CD4-positive, alpha-beta memory T cell (primary cell): ENCODE data around the gene PTRHD1. TPM values are rescaled to one million over a fixed set of nuclear protein-coding genes. Genes with fewer than 3 reads are reported as not detected.

Source experiments
- CTCF ChIA-PET: fragments of 350-600 bp; sonication (Branson Sonifier 250); formaldehyde crosslinking; loops from one replicate; lab custom pipeline; 2021; ENCODE audit warnings: inconsistent platforms; ENCODE audit not compliant: partially characterized antibody; lab: Charles Lee
- POLR2A ChIA-PET: fragments of 350-600 bp; sonication (Branson Sonifier 250); formaldehyde crosslinking; loops from one replicate; lab custom pipeline; 2021; ENCODE audit not compliant: partially characterized antibody; lab: Charles Lee
- DNase-seq, 5 donors: peaks; one replicate each; pipeline versions ENCODE4 v3.0.0 to v3.0.0-alpha.2; 2020 to 2022; ENCODE audit warnings: mixed read lengths in 1 of 5
- H3K27ac ChIP-seq: one replicate; pipeline ENCODE4 v1.7.0; 2013; ENCODE audit warnings: low read depth, low read length
- H3K27me3 ChIP-seq: 2 replicates; pipeline ENCODE4 v1.7.0; 2013; ENCODE audit warnings: mild to moderate bottlenecking, low read length, moderate library complexity; ENCODE audit not compliant: insufficient read depth
- H3K36me3 ChIP-seq: 2 replicates; pipeline ENCODE4 v1.7.0; 2013; ENCODE audit warnings: mild to moderate bottlenecking, low read length, moderate library complexity; ENCODE audit not compliant: insufficient read depth
- H3K4me1 ChIP-seq: 2 replicates; pipeline ENCODE4 v1.7.0; 2013; ENCODE audit warnings: mild to moderate bottlenecking, low read length, moderate library complexity; ENCODE audit not compliant: insufficient read depth
- H3K4me3 ChIP-seq, 2 donors: one replicate each; pipeline ENCODE4 v1.7.0; 2013; ENCODE audit warnings: low read length in 2 of 2, mild to moderate bottlenecking in 1 of 2
- H3K9me3 ChIP-seq, 2 donors: one replicate each; pipeline ENCODE4 v1.7.0; 2013; ENCODE audit warnings: low read length in 2 of 2, control low read depth in 1 of 2; ENCODE audit not compliant: control insufficient read depth in 1 of 2
- H3K27ac Mint-ChIP-seq, 7 donors: one replicate each; pipeline ENCODE4 v1.8.0; 2020 to 2021; ENCODE audit warnings: mixed read lengths in 7 of 7, mild to moderate bottlenecking in 6 of 7, inconsistent platforms in 3 of 7, moderate library complexity in 3 of 7
- H3K27me3 Mint-ChIP-seq, 2 donors: one replicate each; pipeline ENCODE4 v1.8.0; 2020 to 2021; ENCODE audit warnings: mixed read lengths in 2 of 2
- H3K36me3 Mint-ChIP-seq, 2 donors: one replicate each; pipeline ENCODE4 v1.8.0; 2020 to 2021; ENCODE audit warnings: mixed read lengths in 2 of 2, inconsistent platforms in 1 of 2, mild to moderate bottlenecking in 1 of 2
- H3K4me1 Mint-ChIP-seq, 4 donors: one replicate each; pipeline ENCODE4 v1.8.0; 2020 to 2021; ENCODE audit warnings: mixed read lengths in 4 of 4, mild to moderate bottlenecking in 1 of 4
- H3K4me3 Mint-ChIP-seq, 8 donors: one replicate each; pipeline ENCODE4 v1.8.0; 2020 to 2021; ENCODE audit warnings: mixed read lengths in 8 of 8, mild to moderate bottlenecking in 7 of 8, moderate library complexity in 6 of 8, inconsistent platforms in 3 of 8
- H3K9me3 Mint-ChIP-seq, 8 donors: one replicate each; pipeline ENCODE4 v1.8.0; 2020 to 2021; ENCODE audit warnings: mixed read lengths in 8 of 8, mild to moderate bottlenecking in 5 of 8, inconsistent platforms in 3 of 8, moderate library complexity in 1 of 8
- intact Hi-C: fragments of 100-400 bp; cut with micrococcal nuclease; formaldehyde crosslinking; loops from one replicate; pipeline ENCODE4 v1.15.1; 2023
- polyA plus RNA-seq, 2 donors: library from polyadenylated mRNA; unstranded; fragments of 300-500 nt; fragmentation: Illumina TruSeq; gene quantifications; one replicate each; pipeline ENCODE4 v1.2.3, GENCODE V29; 2021
- total RNA-seq, 2 experiments: library from RNA; stranded (reverse); gene quantifications; one replicate each; pipeline ENCODE4 v1.2.3, GENCODE V29; 2021

The PTRHD1 gene
- total and polyA plus RNA-seq, 4 experiments from 2014 or later, result 12.0 to 52.1 (median 30.7) TPM

GRCh38 chr2:24832931-24833701 is 39.9 kb upstream of the PTRHD1 start:
- Mint-ChIP-seq H3K27ac (no peak overlapping the region), H3K4me1 (no peaks in the 10 kb centered on the region), H3K4me3 (no peak overlapping the region), H3K36me3 (peaks cover 10 to 41% of the 10 kb centered on the region in 2 donors), H3K27me3 (no peaks in the 10 kb centered on the region), H3K9me3 (no peaks in the 10 kb centered on the region)
- Histone ChIP-seq H3K9me3 (no peaks in the 10 kb centered on the region), H3K27ac (no peak overlapping the region), H3K4me1 (no peaks in the 10 kb centered on the region), H3K27me3 (no peaks in the 10 kb centered on the region), H3K4me3 (no peak overlapping the region), H3K36me3 (peaks cover 2% of the 10 kb centered on the region)
- no peak for DNase-seq
- intact Hi-C loops, result no loop called here
- ChIA-PET CTCF (interaction anchor here (0.8 to 9.9 kb wide), 2 partner anchors 89 to 426 kb away, joined by 3 to 222 read pairs; no protein-coding TSS in a partner anchor), POLR2A (no interaction called here)

DNA sequence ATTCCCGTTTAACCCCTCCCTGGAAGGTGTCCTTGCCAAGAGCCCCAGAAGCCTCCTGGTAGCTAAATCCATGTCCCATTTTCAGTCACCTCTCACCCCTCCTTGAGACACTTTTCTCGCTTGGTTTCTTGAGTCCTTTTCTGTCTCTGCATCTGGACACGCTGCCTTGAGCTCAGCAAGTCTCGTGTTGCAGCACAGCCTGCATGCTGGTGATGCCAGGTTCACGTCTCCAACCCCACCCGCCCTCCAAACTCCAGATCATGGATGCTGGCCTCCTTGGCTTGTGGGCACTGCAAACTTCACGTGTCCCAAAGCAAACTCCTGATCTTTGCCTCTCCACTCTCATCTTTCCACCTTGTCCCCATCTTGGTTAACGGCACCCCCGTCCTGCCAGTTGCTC is 39.3 kb upstream of the PTRHD1 start:
- H3K27ac Mint-ChIP-seq, result no peak overlapping the region
- Histone ChIP-seq H3K4me3 (no peak overlapping the region), H3K27me3 (no peaks in the 10 kb centered on the region), H3K4me1 (peaks cover under 1% of the 10 kb centered on the region), H3K36me3 (peaks cover 2% of the 10 kb centered on the region), H3K27ac (no peak overlapping the region), H3K9me3 (no peaks in the 10 kb centered on the region)
- H3K4me3 Mint-ChIP-seq, result no peak overlapping the region
- CTCF ChIA-PET, result interaction anchor here (9.9 kb wide), 1 partner anchor 425 kb away, joined by 222 read pairs; no protein-coding TSS in a partner anchor
- no peaks in the 10 kb centered on the region for H3K9me3 Mint-ChIP-seq
- POLR2A ChIA-PET, result no interaction called here
- H3K4me1 Mint-ChIP-seq, result peaks cover 2 to 4% (median 3%) of the 10 kb centered on the region in 4 donors
- intact Hi-C loops, result no loop called here
- H3K36me3 Mint-ChIP-seq, result peaks cover 10 to 37% of the 10 kb centered on the region in 2 donors
- H3K27me3 Mint-ChIP-seq, result no peaks in the 10 kb centered on the region
- no peak for DNase-seq

DNA sequence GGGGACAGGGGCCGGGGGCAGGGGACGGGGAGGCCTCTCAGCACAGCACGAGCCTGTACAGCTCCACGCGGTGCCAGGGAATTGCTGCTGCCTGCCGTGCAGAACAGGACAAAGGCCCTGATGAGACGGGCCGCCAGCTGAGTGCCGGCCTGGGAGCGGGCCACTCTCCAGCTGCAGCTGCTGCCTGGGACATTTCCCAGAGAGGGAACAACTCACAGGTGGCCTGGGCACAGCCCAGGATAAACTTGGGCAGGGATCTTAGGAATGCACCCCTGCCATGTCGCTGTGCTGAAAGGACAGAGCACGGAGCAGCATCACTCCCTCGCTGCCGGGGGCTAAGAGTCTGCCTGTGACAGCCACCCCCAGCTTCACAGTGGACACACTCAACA is 38.9 kb upstream of the PTRHD1 start:
- ChIA-PET POLR2A (no interaction called here), CTCF (interaction anchor here (6.7 to 9.9 kb wide), 2 partner anchors 410 to 425 kb away, joined by 71 to 222 read pairs; no protein-coding TSS in a partner anchor)
- Histone ChIP-seq H3K27me3 (no peaks in the 10 kb centered on the region), H3K4me1 (peaks cover 5% of the 10 kb centered on the region), H3K36me3 (peaks cover 2% of the 10 kb centered on the region), H3K27ac (no peak overlapping the region), H3K9me3 (no peaks in the 10 kb centered on the region), H3K4me3 (no peak overlapping the region)
- Mint-ChIP-seq H3K27me3 (no peaks in the 10 kb centered on the region), H3K4me1 (peaks cover 5 to 9% (median 7%) of the 10 kb centered on the region in 4 donors), H3K4me3 (no peak overlapping the region), H3K36me3 (peaks cover 10 to 34% of the 10 kb centered on the region in 2 donors), H3K27ac (no peak overlapping the region), H3K9me3 (no peaks in the 10 kb centered on the region)
- DNase-seq, result no peak
- intact Hi-C loops, result no loop called here

DNA sequence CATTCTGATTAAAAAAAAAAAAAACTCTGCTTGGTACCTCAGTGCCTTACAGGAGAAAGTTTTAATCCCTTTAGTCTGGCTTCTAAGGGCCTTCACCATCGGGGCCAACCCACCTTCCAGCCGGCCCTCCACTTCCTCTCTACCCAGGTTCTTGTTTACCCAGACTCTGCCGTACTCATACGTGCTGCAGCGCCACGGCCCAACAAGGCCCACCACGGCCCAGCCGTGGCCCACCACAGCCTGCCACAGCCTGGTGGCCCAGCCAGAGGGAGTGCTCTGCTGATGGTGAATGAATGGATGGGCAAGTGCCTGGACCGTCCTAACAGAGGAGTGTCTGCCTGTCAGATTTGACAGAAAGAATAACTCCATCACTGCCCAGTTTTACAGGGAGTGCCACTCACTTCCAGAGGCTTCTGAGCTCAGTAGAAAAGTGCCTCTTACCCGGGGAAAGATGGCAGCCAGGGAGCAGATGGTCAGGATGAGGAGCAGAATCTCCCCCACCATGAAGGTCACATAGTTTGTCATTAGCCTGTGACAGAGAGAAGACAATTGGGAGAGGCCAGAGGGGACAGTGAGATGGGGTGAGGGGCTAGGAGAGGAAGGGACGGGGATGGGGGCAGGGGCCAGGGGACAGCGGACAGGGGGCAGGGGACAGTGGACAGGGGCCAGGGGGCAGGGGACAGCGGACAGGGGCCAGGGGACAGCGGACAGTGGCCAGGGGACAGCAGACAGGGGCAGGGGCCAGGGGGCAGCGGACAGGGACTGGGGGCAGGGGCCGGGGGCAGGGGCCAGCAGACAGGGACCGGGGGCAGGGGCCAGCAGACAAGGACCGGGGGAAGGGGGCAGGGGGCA is 38.3 kb upstream of the PTRHD1 start:
- peaks cover 7 to 13% (median 12%) of the 10 kb centered on the region in 4 donors for H3K4me1 Mint-ChIP-seq
- H3K4me1 ChIP-seq, result peaks cover 11% of the 10 kb centered on the region
- no peak for DNase-seq
- H3K36me3 ChIP-seq, result peaks cover 2% of the 10 kb centered on the region
- H3K27me3 Mint-ChIP-seq, result no peaks in the 10 kb centered on the region
- intact Hi-C loops, result no loop called here
- H3K27ac ChIP-seq, result no peak overlapping the region
- H3K9me3 ChIP-seq, result no peaks in the 10 kb centered on the region
- no peaks in the 10 kb centered on the region for H3K9me3 Mint-ChIP-seq
- H3K27ac Mint-ChIP-seq, result no peak overlapping the region
- no peaks in the 10 kb centered on the region for H3K27me3 ChIP-seq
- ChIA-PET POLR2A (no interaction called here), CTCF (interaction anchor here (6.7 to 9.9 kb wide), 2 partner anchors 409 to 424 kb away, joined by 71 to 222 read pairs; no protein-coding TSS in a partner anchor)
- no peak overlapping the region for H3K4me3 Mint-ChIP-seq
- no peak overlapping the region for H3K4me3 ChIP-seq
- H3K36me3 Mint-ChIP-seq, result peaks cover 10 to 29% of the 10 kb centered on the region in 2 donors

DNA sequence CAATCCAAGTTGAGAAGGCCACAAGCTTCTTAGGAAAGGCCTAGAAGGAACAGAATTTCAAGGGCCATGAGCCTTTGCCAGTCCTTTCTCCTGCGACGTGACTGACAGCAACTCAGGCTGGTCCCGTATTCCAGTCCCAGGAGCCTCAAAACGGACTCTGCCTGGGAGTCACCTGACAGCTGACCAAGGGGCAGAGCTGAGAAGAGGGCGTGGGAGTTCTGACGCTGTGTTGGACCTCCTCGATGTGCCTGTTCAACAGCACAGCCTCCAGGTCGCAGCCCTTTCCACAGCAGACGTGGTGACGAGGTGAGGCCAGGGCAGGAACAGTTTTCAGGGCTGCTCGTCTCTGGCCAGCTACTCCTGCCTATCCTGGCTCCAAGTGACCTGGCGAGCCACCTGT is 37.6 kb upstream of the PTRHD1 start:
- no peaks in the 10 kb centered on the region for H3K9me3 ChIP-seq
- Mint-ChIP-seq H3K4me1 (peaks cover 10 to 20% (median 17%) of the 10 kb centered on the region in 4 donors), H3K9me3 (no peaks in the 10 kb centered on the region), H3K27ac (peak overlapping the region in 1 of 7 donors; percentile 2), H3K27me3 (no peaks in the 10 kb centered on the region), H3K4me3 (no peak overlapping the region), H3K36me3 (peaks cover 4 to 22% of the 10 kb centered on the region in 2 donors)
- CTCF ChIA-PET, result interaction anchor here (6.7 to 9.9 kb wide), 2 partner anchors 409 to 423 kb away, joined by 71 to 222 read pairs; no protein-coding TSS in a partner anchor
- peaks cover 18% of the 10 kb centered on the region for H3K4me1 ChIP-seq
- intact Hi-C loops, result no loop called here
- peaks cover 2% of the 10 kb centered on the region for H3K36me3 ChIP-seq
- H3K27me3 ChIP-seq, result no peaks in the 10 kb centered on the region
- H3K27ac ChIP-seq, result no peak overlapping the region
- POLR2A ChIA-PET, result no interaction called here
- no peak for DNase-seq
- H3K4me3 ChIP-seq, result no peak overlapping the region

- H3K9me3 Mint-ChIP-seq, result no peaks in the 10 kb centered on the region
- intact Hi-C loops, result no loop called here
- ChIA-PET POLR2A (no interaction called here), CTCF (interaction anchor here (6.7 to 9.9 kb wide), 2 partner anchors 408 to 423 kb away, joined by 71 to 222 read pairs; no protein-coding TSS in a partner anchor)
- Histone ChIP-seq H3K27ac (no peak overlapping the region), H3K27me3 (no peaks in the 10 kb centered on the region), H3K4me1 (peaks cover 20% of the 10 kb centered on the region), H3K9me3 (no peaks in the 10 kb centered on the region), H3K36me3 (peaks cover 1% of the 10 kb centered on the region), H3K4me3 (no peak overlapping the region)
- no peak for DNase-seq
- peaks cover 4 to 19% of the 10 kb centered on the region in 2 donors for H3K36me3 Mint-ChIP-seq
- H3K4me3 Mint-ChIP-seq, result no peak overlapping the region
- peaks cover 10 to 22% (median 19%) of the 10 kb centered on the region in 4 donors for H3K4me1 Mint-ChIP-seq
- H3K27me3 Mint-ChIP-seq, result no peaks in the 10 kb centered on the region
- no peak overlapping the region for H3K27ac Mint-ChIP-seq
Observed at GRCh38 chr2:24830351-24830750, 37.2 kb upstream of the PTRHD1 start.
